Liver (tissue), 9 donors: ENCODE measurements around the gene RCAN3. TPM values are rescaled to one million over a fixed set of nuclear protein-coding genes. Genes with fewer than 3 reads are reported as not detected.

Experiments
- DNase-seq: peaks from one replicate; pipeline ENCODE4 v3.0.0-alpha.2; 2017; ENCODE audit warnings: low spot score
- H3K27ac ChIP-seq, 2 donors: one replicate each; pipeline ENCODE4 v1.7.0; 2013; ENCODE audit warnings: inconsistent platforms in 2 of 2, low read length in 2 of 2, control low read depth in 1 of 2, low read depth in 1 of 2, mild to moderate bottlenecking in 1 of 2
- H3K27me3 ChIP-seq, 4 donors: one replicate each; pipeline versions ENCODE4 v1.6.1 to v1.7.0; 2013; ENCODE audit warnings: low read length in 3 of 4, inconsistent platforms in 1 of 4, mild to moderate bottlenecking in 1 of 4, moderate library complexity in 1 of 4; ENCODE audit not compliant: control insufficient read depth in 4 of 4, insufficient read depth in 4 of 4
- H3K36me3 ChIP-seq, 4 donors: one replicate each; pipeline versions ENCODE4 v1.6.1 to v1.7.0; 2013; ENCODE audit warnings: low read length in 3 of 4, mild to moderate bottlenecking in 3 of 4, low read depth in 1 of 4, moderate library complexity in 1 of 4; ENCODE audit not compliant: control insufficient read depth in 4 of 4, insufficient read depth in 3 of 4
- H3K4me1 ChIP-seq, 4 donors: one replicate each; pipeline versions ENCODE4 v1.6.1 to v1.7.0; 2013; ENCODE audit warnings: low read length in 3 of 4, mild to moderate bottlenecking in 3 of 4, moderate library complexity in 1 of 4; ENCODE audit not compliant: control insufficient read depth in 4 of 4, insufficient read depth in 4 of 4
- H3K4me3 ChIP-seq, 3 donors: one replicate each; pipeline versions ENCODE4 v1.6.1 to v1.7.0; 2013; ENCODE audit warnings: low read length in 3 of 3, control low read depth in 1 of 3, low read depth in 1 of 3, mild to moderate bottlenecking in 1 of 3
- H3K9ac ChIP-seq, 2 donors: one replicate each; pipeline ENCODE4 v1.7.0; 2013; ENCODE audit warnings: low read length in 2 of 2, mild to moderate bottlenecking in 2 of 2, moderate library complexity in 2 of 2, control low read depth in 1 of 2, low read depth in 1 of 2
- H3K9me3 ChIP-seq, 4 donors: one replicate each; pipeline versions ENCODE4 v1.6.1 to v1.7.0; 2013; ENCODE audit warnings: low read length in 3 of 4; ENCODE audit not compliant: control insufficient read depth in 4 of 4
- ATF3 ChIP-seq: IDR thresholded peaks from 2 replicates; pipeline ENCODE4 v1.6.1; 2016; ENCODE audit warnings: antibody characterized with exemption
- CTCF ChIP-seq: fragments of 150-350 bp; IDR thresholded peaks from 2 replicates; pipeline ENCODE4 v1.5.1; 2017; ENCODE audit warnings: improper control_type of control experiment, low read depth, low read length; ENCODE audit not compliant: missing input control
- EGR1 ChIP-seq, 2 donors: IDR thresholded peaks; 2 replicates each; pipeline ENCODE4 v1.6.1; 2016 to 2018; ENCODE audit warnings: antibody characterized with exemption in 2 of 2, low read depth in 2 of 2
- FOXA1 ChIP-seq: IDR thresholded peaks from 2 replicates; pipeline ENCODE4 v1.6.1; 2016; ENCODE audit warnings: antibody characterized with exemption
- FOXA2 ChIP-seq: IDR thresholded peaks from 2 replicates; pipeline ENCODE4 v1.6.1; 2016; ENCODE audit warnings: antibody characterized with exemption
- GABPA ChIP-seq, 2 donors: IDR thresholded peaks in 1 of 2; conservative IDR thresholded peaks in 1 of 2; 2 replicates each; pipeline ENCODE4 v1.6.1; 2016; ENCODE audit warnings: antibody characterized with exemption in 2 of 2, mild to moderate bottlenecking in 1 of 2, moderate library complexity in 1 of 2
- HNF4A ChIP-seq, 2 donors: conservative IDR thresholded peaks; 2 replicates each; pipeline ENCODE4 v1.6.1; 2016; ENCODE audit warnings: antibody characterized with exemption in 2 of 2, mild to moderate bottlenecking in 2 of 2
- HNF4G ChIP-seq: IDR thresholded peaks from 2 replicates; pipeline ENCODE4 v1.6.1; 2016; ENCODE audit warnings: antibody characterized with exemption
- JUND ChIP-seq, 2 donors: IDR thresholded peaks; 2 replicates each; pipeline ENCODE4 v1.6.1; 2016; ENCODE audit warnings: antibody characterized with exemption in 2 of 2
- MAX ChIP-seq: IDR thresholded peaks from 2 replicates; pipeline ENCODE4 v1.6.1; 2016; ENCODE audit warnings: antibody characterized with exemption
- NR2F2 ChIP-seq: IDR thresholded peaks from 2 replicates; pipeline ENCODE4 v1.6.1; 2016; ENCODE audit warnings: antibody characterized with exemption
- RAD21 ChIP-seq, 2 donors: IDR thresholded peaks; 2 replicates each; pipeline ENCODE4 v1.6.1; 2016; ENCODE audit warnings: antibody characterized with exemption in 2 of 2, mild to moderate bottlenecking in 2 of 2
- REST ChIP-seq: IDR thresholded peaks from 2 replicates; pipeline ENCODE4 v1.6.1; 2016; ENCODE audit warnings: antibody characterized with exemption, mild to moderate bottlenecking
- RXRA ChIP-seq, 2 donors: IDR thresholded peaks; 2 replicates each; pipeline ENCODE4 v1.6.1; 2017 to 2018; ENCODE audit warnings: antibody characterized with exemption in 2 of 2, mild to moderate bottlenecking in 1 of 2
- SP1 ChIP-seq: IDR thresholded peaks from 2 replicates; pipeline ENCODE4 v1.6.1; 2018; ENCODE audit warnings: antibody characterized with exemption, mild to moderate bottlenecking
- TAF1 ChIP-seq: conservative IDR thresholded peaks from 2 replicates; pipeline ENCODE4 v1.6.1; 2016; ENCODE audit warnings: antibody characterized with exemption, mild to moderate bottlenecking
- YY1 ChIP-seq: IDR thresholded peaks from 2 replicates; pipeline ENCODE4 v1.6.1; 2016; ENCODE audit warnings: antibody characterized with exemption, mild to moderate bottlenecking
- ZBTB33 ChIP-seq: IDR thresholded peaks from 2 replicates; pipeline ENCODE4 v1.6.1; 2016; ENCODE audit warnings: antibody characterized with exemption
- WGBS: extraction: QIAGEN DNeasy Blood & Tissue Kit; methylation state at CpG from one replicate; pipeline ENCODE4 v1.1.7; 2013; 5-methylcytosine and 5-hydroxymethylcytosine counted together
- polyA plus RNA-seq, 2 donors: library from polyadenylated mRNA; stranded (reverse) in 1 of 2; unstranded in 1 of 2; fragments of 200-250 nt in 1 of 2; fragments of >200 nt in 1 of 2; fragmentation: Nextera tagmentation in 1 of 2; extraction: Ambion mirVana in 1 of 2; gene quantifications; one replicate each; pipeline versions ENCODE4 v1.2.1 to v1.2.3, GENCODE V29; 2013 to 2015
- total RNA-seq, 2 donors: library from RNA; depleted of rRNA; stranded (reverse); fragments of >200 nt; gene quantifications; one replicate each; pipeline ENCODE4 v1.2.3, GENCODE V29; 2014
- donor health status: healthy.
- donor health status: healthy.
- donor health status: healthy.
- donor health status: healthy.
- donor health status: healthy.

RCAN3 gene
- total and polyA plus RNA-seq, 4 donors, result 0.97 to 3.1 (median 1.2) TPM

GRCh38 chr1:24553931-24554330, 51.3 kb downstream of the RCAN3 start:
- Histone ChIP-seq H3K27me3 (no peaks in the 10 kb centered on the region), H3K9ac (no peak overlapping the region), H3K27ac (no peak overlapping the region), H3K4me1 (peaks cover 5 to 40% (median 29%) of the 10 kb centered on the region in 4 donors), H3K36me3 (no peaks in the 10 kb centered on the region), H3K4me3 (no peak overlapping the region), H3K9me3 (no peaks in the 10 kb centered on the region)
- WGBS, result 92% methylated on average over 3 of the region's 3 CpGs
- DNase-seq, result no peak
- TF ChIP-seq EGR1 (IDR thresholded peaks at IDR 0.05; ENCODE audit: low read depth in 2 of 2), result no peak
- TF ChIP-seq ATF3, result no peak
- TF ChIP-seq JUND (IDR thresholded peaks at IDR 0.05), result no peak
- no peak for TF ChIP-seq HNF4G
- TF ChIP-seq SP1, result no peak
- TF ChIP-seq CTCF, result no peak
- no peak for TF ChIP-seq TAF1
- no peak for TF ChIP-seq FOXA2
- no peak for TF ChIP-seq RAD21 (IDR thresholded peaks at IDR 0.05)
- no peak for TF ChIP-seq RXRA (IDR thresholded peaks at IDR 0.05)
- no peak for TF ChIP-seq ZBTB33
- TF ChIP-seq HNF4A (conservative IDR thresholded peaks at IDR 0.05), result no peak
- no peak for TF ChIP-seq MAX
- TF ChIP-seq REST, result no peak
- TF ChIP-seq YY1, result no peak
- TF ChIP-seq FOXA1, result no peak
- TF ChIP-seq GABPA (IDR thresholded peaks at IDR 0.05 in 1 of 2, conservative IDR thresholded peaks at IDR 0.05 in 1 of 2), result no peak
- TF ChIP-seq NR2F2, result no peak
